H9 (cell line): Measurements from ENCODE around the gene FEN1. TPM values are rescaled to one million over a fixed set of nuclear protein-coding genes. Genes with fewer than 3 reads are reported as not detected.
A peak's percentile ranks its signal among the peaks of the same experiment; 100 is the strongest.

Source experiments
- DNase-seq: peaks from one replicate; pipeline ENCODE4 v3.0.0-alpha.2; 2017
- H2AFZ ChIP-seq: one replicate; pipeline ENCODE4 v1.6.1; 2013; ENCODE audit warnings: mild to moderate bottlenecking, low read length, control low read depth, moderate library complexity
- H2AK5ac ChIP-seq: 2 replicates; pipeline ENCODE4 v1.6.1; 2013; ENCODE audit warnings: low read length, control low read depth, mixed read lengths; ENCODE audit not compliant: insufficient read length
- H2BK120ac ChIP-seq: one replicate; pipeline ENCODE4 v1.6.1; 2013; ENCODE audit warnings: low read depth, mild to moderate bottlenecking, low read length, control low read depth, inconsistent platforms; ENCODE audit not compliant: poor library complexity, severe bottlenecking
- H2BK12ac ChIP-seq: 2 replicates; pipeline ENCODE4 v1.6.1; 2013; ENCODE audit warnings: low read length, control low read depth, mixed read lengths, low read depth; ENCODE audit not compliant: insufficient read length
- H2BK15ac ChIP-seq: 2 replicates; pipeline ENCODE4 v1.6.1; 2013; ENCODE audit warnings: low read depth, low read length, control low read depth
- H2BK20ac ChIP-seq: one replicate; pipeline ENCODE4 v1.6.1; 2013; ENCODE audit warnings: low read depth, mild to moderate bottlenecking, low read length, control low read depth, inconsistent platforms; ENCODE audit not compliant: poor library complexity, severe bottlenecking
- H2BK5ac ChIP-seq: 2 replicates; pipeline ENCODE4 v1.6.1; 2013; ENCODE audit warnings: low read length, control low read depth, mixed read lengths; ENCODE audit not compliant: insufficient read length
- H3K14ac ChIP-seq: 2 replicates; pipeline ENCODE4 v1.6.1; 2013; ENCODE audit warnings: low read length, control low read depth; ENCODE audit not compliant: insufficient read depth
- H3K18ac ChIP-seq: 2 replicates; pipeline ENCODE4 v1.6.1; 2013; ENCODE audit warnings: low read depth, mild to moderate bottlenecking, mixed read lengths, low read length, control low read depth; ENCODE audit not compliant: insufficient read length
- H3K23ac ChIP-seq: 2 replicates; pipeline ENCODE4 v1.6.1; 2013; ENCODE audit warnings: low read length, control low read depth, mixed read lengths, low read depth; ENCODE audit not compliant: insufficient read length
- H3K23me2 ChIP-seq: 2 replicates; pipeline ENCODE4 v1.6.1; 2013; ENCODE audit warnings: low read depth, mild to moderate bottlenecking, mixed read lengths, low read length, control low read depth; ENCODE audit not compliant: insufficient read length, poor library complexity, severe bottlenecking
- H3K27ac ChIP-seq: 2 replicates; pipeline ENCODE4 v1.5.1; 2013; ENCODE audit warnings: low read length, control low read depth, mixed read lengths, low read depth; ENCODE audit not compliant: insufficient read length
- H3K27me3 ChIP-seq: 2 replicates; pipeline ENCODE4 v1.6.1; 2013; ENCODE audit warnings: low read length, control low read depth, inconsistent platforms; ENCODE audit not compliant: insufficient read depth
- H3K4ac ChIP-seq: 2 replicates; pipeline ENCODE4 v1.6.1; 2013; ENCODE audit warnings: low read depth, mild to moderate bottlenecking, control low read depth, inconsistent platforms, low read length, moderate library complexity
- H3K4me1 ChIP-seq: 2 replicates; pipeline ENCODE4 v1.6.1; 2013; ENCODE audit warnings: low read length, control low read depth, inconsistent platforms; ENCODE audit not compliant: insufficient read depth
- H3K4me2 ChIP-seq: 2 replicates; pipeline ENCODE4 v1.6.1; 2013; ENCODE audit warnings: low read length, control low read depth, mixed read lengths; ENCODE audit not compliant: insufficient read length, insufficient read depth
- H3K56ac ChIP-seq: 2 replicates; pipeline ENCODE4 v1.6.1; 2013; ENCODE audit warnings: low read depth, mild to moderate bottlenecking, mixed read lengths, low read length, control low read depth; ENCODE audit not compliant: insufficient read length
- H3K79me1 ChIP-seq: 2 replicates; pipeline ENCODE4 v1.6.1; 2013; ENCODE audit warnings: low read depth, mild to moderate bottlenecking, moderate library complexity, low read length, control low read depth, inconsistent platforms; ENCODE audit not compliant: insufficient read depth, poor library complexity, severe bottlenecking
- H3K79me2 ChIP-seq: 2 replicates; pipeline ENCODE4 v1.6.1; 2013; ENCODE audit warnings: low read length, control low read depth, inconsistent platforms; ENCODE audit not compliant: insufficient read depth
- H3K9ac ChIP-seq: 2 replicates; pipeline ENCODE4 v1.6.1; 2013; ENCODE audit warnings: low read length, control low read depth, mixed read lengths; ENCODE audit not compliant: insufficient read length; ENCODE audit errors: extremely low read depth
- H3K9me3 ChIP-seq: one replicate; pipeline ENCODE4 v1.6.1; 2013; ENCODE audit warnings: low read depth, low read length, inconsistent platforms; ENCODE audit not compliant: control insufficient read depth
- H3T11ph ChIP-seq: one replicate; pipeline ENCODE4 v1.6.1; 2013; ENCODE audit warnings: mild to moderate bottlenecking, low read length, control low read depth, inconsistent platforms
- H4K20me1 ChIP-seq: one replicate; pipeline ENCODE4 v1.6.1; 2013; ENCODE audit not compliant: control insufficient read depth, insufficient read length, insufficient read depth
- H4K5ac ChIP-seq: 2 replicates; pipeline ENCODE4 v1.6.1; 2013; ENCODE audit warnings: low read depth, mild to moderate bottlenecking, mixed read lengths, low read length, control low read depth; ENCODE audit not compliant: insufficient read length
- H4K8ac ChIP-seq: replicated peaks from 2 replicates; pipeline ENCODE4 v1.6.1; 2013; ENCODE audit warnings: low read length, control low read depth, mixed read lengths, low read depth; ENCODE audit not compliant: insufficient read length
- H4K91ac ChIP-seq: 2 replicates; pipeline ENCODE4 v1.6.1; 2013; ENCODE audit warnings: low read depth, mild to moderate bottlenecking, moderate library complexity, mixed read lengths, low read length, control low read depth; ENCODE audit not compliant: insufficient read length
- H3K27ac Mint-ChIP-seq, 3 experiments: 2 replicates in 2 of 3; 3 replicates in 1 of 3; pipeline ENCODE4 v1.8.0; 2020 to 2021; ENCODE audit warnings: mixed read lengths in 3 of 3, mild to moderate bottlenecking in 1 of 3, moderate library complexity in 1 of 3
- H3K27me3 Mint-ChIP-seq: 2 replicates; pipeline ENCODE4 v1.8.0; 2021; ENCODE audit warnings: low read depth, mild to moderate bottlenecking, moderate library complexity, mixed read lengths
- H3K36me3 Mint-ChIP-seq, 3 experiments: 2 replicates in 2 of 3; 3 replicates in 1 of 3; pipeline ENCODE4 v1.8.0; 2020 to 2021; ENCODE audit warnings: low read depth in 3 of 3, mixed read lengths in 3 of 3; ENCODE audit not compliant: insufficient read depth in 1 of 3
- H3K4me1 Mint-ChIP-seq, 2 experiments: 2 replicates each; pipeline ENCODE4 v1.8.0; 2020; ENCODE audit warnings: mixed read lengths in 2 of 2
- H3K4me3 Mint-ChIP-seq, 2 experiments: 2 replicates in 1 of 2; 3 replicates in 1 of 2; pipeline ENCODE4 v1.8.0; 2020 to 2021; ENCODE audit warnings: mild to moderate bottlenecking in 2 of 2, mixed read lengths in 2 of 2, moderate library complexity in 1 of 2
- H3K9me3 Mint-ChIP-seq, 2 experiments: 2 replicates in 1 of 2; 3 replicates in 1 of 2; pipeline ENCODE4 v1.8.0; 2020; ENCODE audit warnings: mild to moderate bottlenecking in 2 of 2, mixed read lengths in 2 of 2, moderate library complexity in 1 of 2
- CTCF ChIP-seq: fragments of 200-600 bp; sonication (generic); conservative IDR thresholded peaks from 3 replicates; pipeline ENCODE4 v1.8.0; 2021; ENCODE audit warnings: antibody characterized with exemption, mild to moderate bottlenecking
- WGBS: extraction: QIAGEN DNeasy Blood & Tissue Kit; methylation state at CpG from one replicate; pipeline ENCODE4 v1.1.7; 2013; ENCODE audit warnings: missing lambda C conversion rate, low lambda C conversion rate, mixed read lengths; ENCODE audit not compliant: insufficient read length; ENCODE audit errors: extremely low coverage; 5-methylcytosine and 5-hydroxymethylcytosine counted together
- total RNA-seq: library from RNA; stranded (reverse); gene quantifications from 2 replicates; pipeline ENCODE4 v1.2.1, GENCODE V29; 2021

Gene FEN1
- total RNA-seq, 1 experiment from 2014 or later, result 114 TPM

DNA sequence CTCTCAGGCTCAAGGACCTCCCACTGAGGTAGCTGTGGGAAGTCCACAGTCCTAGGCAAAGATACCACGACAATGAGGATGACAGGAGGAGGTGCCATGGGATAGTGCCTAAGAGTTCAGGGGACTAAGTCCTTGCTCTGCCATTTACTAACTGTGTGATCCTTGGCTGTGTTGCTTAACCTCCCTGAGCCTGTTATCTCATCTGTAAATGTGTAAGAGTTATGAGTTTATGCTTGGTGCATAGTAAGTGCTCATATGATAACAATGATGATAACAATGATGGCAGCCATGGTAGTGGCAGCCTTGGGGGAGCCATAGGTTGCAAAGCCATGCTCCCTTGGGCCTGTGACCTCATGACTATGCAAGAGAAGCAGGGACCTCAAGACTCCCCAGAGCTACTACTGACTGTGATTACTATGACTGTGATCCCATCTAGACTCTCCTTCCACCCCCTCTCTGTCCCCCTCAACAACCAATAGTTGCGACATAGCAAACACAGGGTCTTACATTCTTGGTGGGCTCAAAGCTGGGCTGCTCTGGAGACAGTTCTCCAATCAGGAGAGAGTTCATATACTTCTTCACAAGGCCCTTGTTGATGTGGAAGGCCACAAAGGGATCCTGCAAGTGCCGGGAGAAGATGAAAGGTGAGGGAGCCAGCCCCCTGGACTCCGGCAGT, 20.2 kb downstream of the FEN1 start:
- Mint-ChIP-seq H3K27me3 (no peaks in the 10 kb centered on the region), H3K4me1 (peaks cover 15 to 17% of the 10 kb centered on the region in 2 experiments), H3K4me3 (no peak overlapping the region), H3K27ac (peak overlapping the region in 2 of 3 experiments; percentile 34 to 40; a peak in 1 of 7 replicates), H3K9me3 (peaks cover 0 to 2% of the 10 kb centered on the region in 2 experiments; a peak in 2 of 5 replicates), H3K36me3 (peaks cover 58 to 65% (median 64%) of the 10 kb centered on the region in 3 experiments)
- Histone ChIP-seq H2BK20ac (no peak overlapping the region), H4K91ac (no peak overlapping the region), H2BK120ac (no peak overlapping the region), H3K4me2 (no peak overlapping the region), H2BK5ac (no peak overlapping the region), H3K4ac (no peak overlapping the region), H3K79me2 (peaks cover 2% of the 10 kb centered on the region; the same call in 1 of the 2 replicates), H2BK12ac (no peak overlapping the region), H3K23me2 (peaks cover 6% of the 10 kb centered on the region), H3T11ph (no peak overlapping the region), H3K18ac (no peak overlapping the region), H3K9me3 (no peaks in the 10 kb centered on the region), H4K8ac (no peak overlapping the region), H3K27ac (no peak overlapping the region), H4K20me1 (no peaks in the 10 kb centered on the region), H2BK15ac (no peak overlapping the region), H2AFZ (no peak overlapping the region), H3K14ac (no peak overlapping the region), H3K23ac (no peak overlapping the region), H3K4me1 (peaks cover 7% of the 10 kb centered on the region), H4K5ac (no peak overlapping the region), H2AK5ac (no peak overlapping the region), H3K9ac (no peak overlapping the region), H3K79me1 (no peaks in the 10 kb centered on the region), H3K56ac (no peak overlapping the region), H3K27me3 (no peaks in the 10 kb centered on the region)
- no peak for DNase-seq
- no CpG with 5 or more reads among the region's 4 CpGs for WGBS
- TF ChIP-seq CTCF, result no peak
